H1 (cell line): Measurements from ENCODE around the gene GPS1. TPM values are rescaled to one million over a fixed set of nuclear protein-coding genes. Genes with fewer than 3 reads are reported as not detected.

Experiments
- CTCF ChIA-PET: fragments of 300-600 bp; sonication (Branson Sonifier 250); formaldehyde crosslinking; loops from one replicate; lab custom pipeline; 2021; ENCODE audit not compliant: partially characterized antibody; lab: Charles Lee
- POLR2A ChIA-PET: fragments of 300-600 bp; sonication (Branson Sonifier 250); formaldehyde crosslinking; loops from one replicate; lab custom pipeline; 2021; ENCODE audit warnings: inconsistent platforms; ENCODE audit not compliant: partially characterized antibody; lab: Charles Lee
- DNase-seq, 2 experiments: peaks; one replicate each; pipeline versions ENCODE4 v3.0.0 to v3.0.0-alpha.2; 2010 to 2022; ENCODE audit warnings: low spot score in 2 of 2, low read depth in 1 of 2, mixed read lengths in 1 of 2
- FAIRE-seq: peaks from 2 replicates; lab custom pipeline; 2011; peaks lifted over from hg19 to GRCh38; lab: Jason Lieb, UNC
- H2AFZ ChIP-seq: 2 replicates; pipeline ENCODE4 v1.8.1; 2012; ENCODE audit warnings: low read length, inconsistent platforms
- H2AK5ac ChIP-seq: 2 replicates; pipeline ENCODE4 v1.6.1; 2013; ENCODE audit warnings: low read depth, low read length
- H2BK120ac ChIP-seq: replicated peaks from 2 replicates; pipeline ENCODE3; 2013; ENCODE audit warnings: low read depth, low read length, inconsistent platforms
- H2BK12ac ChIP-seq: 2 replicates; pipeline ENCODE4 v1.6.1; 2013; ENCODE audit warnings: low read depth, low read length
- H2BK15ac ChIP-seq: 2 replicates; pipeline ENCODE4 v1.6.1; 2013; ENCODE audit warnings: low read length
- H2BK20ac ChIP-seq: 2 replicates; pipeline ENCODE4 v1.6.1; 2013; ENCODE audit warnings: low read length
- H2BK5ac ChIP-seq: 2 replicates; pipeline ENCODE4 v1.6.1; 2013; ENCODE audit warnings: low read depth, low read length
- H3K14ac ChIP-seq: 2 replicates; pipeline ENCODE4 v1.6.1; 2013; ENCODE audit warnings: inconsistent platforms; ENCODE audit not compliant: insufficient read length
- H3K18ac ChIP-seq: 2 replicates; pipeline ENCODE4 v1.6.1; 2013; ENCODE audit warnings: low read length; ENCODE audit errors: extremely low read depth
- H3K23ac ChIP-seq: 2 replicates; pipeline ENCODE4 v1.6.1; 2013; ENCODE audit warnings: inconsistent platforms; ENCODE audit not compliant: insufficient read length
- H3K23me2 ChIP-seq: 2 replicates; pipeline ENCODE4 v1.6.1; 2013; ENCODE audit warnings: low read depth, low read length
- H3K27ac ChIP-seq: 2 replicates; pipeline ENCODE4 v1.6.1; 2011; ENCODE audit warnings: low read depth, low read length, inconsistent platforms
- H3K27me3 ChIP-seq, 4 experiments: replicated peaks in 1 of 4; 1 replicate in 1 of 4; 2 replicates in 3 of 4; pipeline versions ENCODE4 v1.6.1 to v1.8.1; 2011 to 2013; ENCODE audit warnings: low read length in 3 of 4, mild to moderate bottlenecking in 3 of 4, inconsistent platforms in 2 of 4, mixed read lengths in 2 of 4, moderate library complexity in 1 of 4; ENCODE audit not compliant: control insufficient read depth in 3 of 4, insufficient read depth in 3 of 4; ENCODE audit errors: extremely low read depth in 1 of 4
- H3K36me3 ChIP-seq, 4 experiments: 2 replicates each; pipeline versions ENCODE4 v1.6.1 to v1.8.1; 2011 to 2013; ENCODE audit warnings: mild to moderate bottlenecking in 4 of 4, low read length in 3 of 4, moderate library complexity in 2 of 4, control low read depth in 1 of 4, inconsistent platforms in 1 of 4; ENCODE audit not compliant: insufficient read depth in 4 of 4, control insufficient read depth in 2 of 4
- H3K4ac ChIP-seq: replicated peaks from 2 replicates; pipeline ENCODE3; 2013; ENCODE audit warnings: low read length, low read depth, mixed read lengths, inconsistent platforms; ENCODE audit not compliant: insufficient read length
- H3K4me1 ChIP-seq, 4 experiments: replicated peaks in 1 of 4; 1 replicate in 1 of 4; 2 replicates in 3 of 4; pipeline versions ENCODE4 v1.6.1 to v1.8.1; 2011 to 2013; ENCODE audit warnings: low read length in 3 of 4, inconsistent platforms in 2 of 4, mixed read lengths in 1 of 4; ENCODE audit not compliant: insufficient read depth in 4 of 4, control insufficient read depth in 3 of 4
- H3K4me2 ChIP-seq, 2 experiments: 2 replicates each; pipeline versions ENCODE4 v1.6.1 to v1.8.1; 2011 to 2013; ENCODE audit warnings: low read depth in 2 of 2, low read length in 2 of 2, control low read depth in 1 of 2, inconsistent platforms in 1 of 2, mild to moderate bottlenecking in 1 of 2; ENCODE audit not compliant: insufficient read depth in 1 of 2
- H3K4me3 ChIP-seq, 4 experiments: fragments of 200-600, 300-600 bp in 1 of 4; sonication (generic), shearing (Covaris generic), sonication (Bioruptor Twin) in 1 of 4; 2 replicates each; pipeline versions ENCODE4 v1.5.1 to v1.8.1; 2011 to 2016; ENCODE audit warnings: low read length in 4 of 4, low read depth in 3 of 4, control low read depth in 2 of 4, inconsistent platforms in 2 of 4, mild to moderate bottlenecking in 2 of 4, mixed read lengths in 1 of 4, moderate library complexity in 1 of 4; ENCODE audit not compliant: insufficient read depth in 2 of 4; ENCODE audit errors: extremely low read depth in 1 of 4
- H3K56ac ChIP-seq: replicated peaks from 2 replicates; pipeline ENCODE3; 2013; ENCODE audit warnings: low read depth, mild to moderate bottlenecking, mixed read lengths, low read length, inconsistent platforms; ENCODE audit not compliant: insufficient read length
- H3K79me1 ChIP-seq: 2 replicates; pipeline ENCODE4 v1.6.1; 2013; ENCODE audit warnings: low read depth, low read length, control low read depth
- H3K79me2 ChIP-seq, 2 experiments: 2 replicates each; pipeline versions ENCODE4 v1.6.1 to v1.8.1; 2012 to 2013; ENCODE audit warnings: low read length in 2 of 2, mild to moderate bottlenecking in 2 of 2, inconsistent platforms in 1 of 2; ENCODE audit not compliant: insufficient read depth in 2 of 2, control insufficient read depth in 1 of 2
- H3K9ac ChIP-seq, 4 experiments: replicated peaks in 1 of 4; 1 replicate in 1 of 4; 2 replicates in 3 of 4; pipeline versions ENCODE4 v1.6.1 to v1.8.1; 2011 to 2013; ENCODE audit warnings: low read depth in 3 of 4, low read length in 3 of 4, control low read depth in 2 of 4, mild to moderate bottlenecking in 2 of 4, moderate library complexity in 2 of 4, inconsistent platforms in 1 of 4; ENCODE audit errors: extremely low read depth in 1 of 4
- H3K9me3 ChIP-seq, 2 experiments: 2 replicates each; pipeline versions ENCODE4 v1.6.1 to v1.8.1; 2012 to 2013; ENCODE audit warnings: mild to moderate bottlenecking in 2 of 2, moderate library complexity in 2 of 2, control low read depth in 1 of 2, inconsistent platforms in 1 of 2, low read depth in 1 of 2, low read length in 1 of 2, mixed read lengths in 1 of 2; ENCODE audit not compliant: insufficient read depth in 2 of 2
- H4K20me1 ChIP-seq, 2 experiments: replicated peaks in 1 of 2; 2 replicates each; pipeline versions ENCODE3 to v1.8.1; 2011 to 2013; ENCODE audit warnings: inconsistent platforms in 2 of 2, low read length in 2 of 2, mild to moderate bottlenecking in 1 of 2; ENCODE audit not compliant: insufficient read depth in 2 of 2, control insufficient read depth in 1 of 2
- H4K5ac ChIP-seq: 2 replicates; pipeline ENCODE4 v1.6.1; 2013; ENCODE audit warnings: low read length, low read depth, mixed read lengths, inconsistent platforms; ENCODE audit not compliant: insufficient read length
- H4K8ac ChIP-seq: 2 replicates; pipeline ENCODE4 v1.8.0; 2013; ENCODE audit warnings: mild to moderate bottlenecking, moderate library complexity, low read length, inconsistent platforms; ENCODE audit not compliant: insufficient read depth; ENCODE audit errors: extremely low read depth
- H4K91ac ChIP-seq: replicated peaks from 2 replicates; pipeline ENCODE3; 2013; ENCODE audit warnings: low read length, mixed read lengths, inconsistent platforms; ENCODE audit not compliant: insufficient read length
- GABPA ChIP-seq: IDR thresholded peaks from 2 replicates; pipeline ENCODE4 v1.6.1; 2011; ENCODE audit warnings: mild to moderate bottlenecking, low read length, moderate library complexity, borderline replicate concordance; ENCODE audit not compliant: insufficient read depth
- PHF8 ChIP-seq: fragments of 200-600 bp; sonication (generic); conservative IDR thresholded peaks from 2 replicates; pipeline ENCODE4 v1.7.1; 2012; ENCODE audit warnings: low read depth, mild to moderate bottlenecking, inconsistent platforms, low read length, moderate library complexity
- WGBS, 2 experiments: shearing (Covaris generic) in 1 of 2; methylation state at CpG; one replicate each; pipeline versions ENCODE4 v1.1.6 to v1.1.7; 2013 to 2015; ENCODE audit warnings: low lambda C conversion rate in 2 of 2, mixed read lengths in 2 of 2, inconsistent platforms in 1 of 2, low coverage in 1 of 2, missing lambda C conversion rate in 1 of 2; ENCODE audit not compliant: insufficient replicate concordance in 2 of 2, insufficient coverage in 1 of 2, insufficient read length in 1 of 2; ENCODE audit errors: extremely low coverage in 1 of 2, missing lambda C conversion rate in 1 of 2; 5-methylcytosine and 5-hydroxymethylcytosine counted together
- polyA plus RNA-seq, 7 experiments: library from polyadenylated mRNA; depleted of rRNA in 3 of 7; stranded (reverse) in 5 of 7; unstranded in 2 of 7; fragments of >200 nt in 5 of 7; fragments of 200-250 nt in 2 of 7; gene quantifications; 1 replicate in 5 of 7; 2 replicates in 1 of 7; 4 replicates in 1 of 7; pipeline versions ENCODE4 v1.2.1 to v1.2.3, GENCODE V29; 2011 to 2013; ENCODE audit warnings: missing spikeins in 2 of 7, mixed read lengths in 2 of 7
- total RNA-seq: library from RNA; stranded (reverse); fragmentation: NEBNext Ultra II Directional; extraction: Animal tissue kit (Norgen Biotek cat#: 25700); gene quantifications from 2 replicates; pipeline ENCODE4 v1.2.1, GENCODE V29; 2021

Gene GPS1
- total and polyA plus RNA-seq, 2 of the 8 experiments (the other 6 are each of a cell fraction or from before 2014, with no cell fraction given), result 153 to 277 TPM

GRCh38 chr17:82015311-82015971 is 36.3 kb upstream of the GPS1 start:
- Histone ChIP-seq H3K23ac (no peak overlapping the region), H3K27me3 (no peaks in the 10 kb centered on the region), H3K9ac (no peak overlapping the region), H3K56ac (no peak overlapping the region), H3K4me3 (no peak overlapping the region), H3K27ac (no peak overlapping the region), H4K91ac (no peak overlapping the region), H2BK120ac (no peak overlapping the region), H3K18ac (no peak overlapping the region), H2BK5ac (no peak overlapping the region), H3K36me3 (no peaks in the 10 kb centered on the region; a peak in 2 of 8 replicates), H3K4ac (no peak overlapping the region), H2BK15ac (no peak overlapping the region), H3K79me2 (no peaks in the 10 kb centered on the region), H4K20me1 (peaks cover 7 to 13% of the 10 kb centered on the region in 2 experiments), H2AFZ (no peak overlapping the region), H2BK12ac (no peak overlapping the region), H3K79me1 (no peaks in the 10 kb centered on the region; the same call in 1 of the 2 replicates), H3K4me2 (no peak overlapping the region), H3K4me1 (no peaks in the 10 kb centered on the region; a peak in 1 of 7 replicates), H2BK20ac (no peak overlapping the region), H4K8ac (peak overlapping the region; percentile 78), H3K23me2 (no peaks in the 10 kb centered on the region), H2AK5ac (no peak overlapping the region), H4K5ac (no peak overlapping the region), H3K9me3 (no peaks in the 10 kb centered on the region), H3K14ac (no peak overlapping the region)
- no peak for DNase-seq
- TF ChIP-seq GABPA (0 out of 2 replicates have a peak, but pooled peaks have one; percentile 17), PHF8 (no peak)
- POLR2A ChIA-PET, result interaction anchor here (0.9 to 2.2 kb wide), 6 partner anchors 11 to 127 kb away, joined by 3 to 9 read pairs (median 4); no protein-coding TSS in a partner anchor
- CTCF ChIA-PET, result interaction anchor here (1.1 to 2.7 kb wide), 5 partner anchors 10 to 146 kb away, joined by 3 to 20 read pairs (median 6); partner anchors contain the start of gene RAC3
- no peak for FAIRE-seq
- 96% methylated on average over 24 of the region's 24 CpGs; no CpG with 5 or more reads in 1 of the 2 experiments for WGBS, 2 experiments
